ENCODE data around the gene TNS4.

The TNS4 gene

DNA sequence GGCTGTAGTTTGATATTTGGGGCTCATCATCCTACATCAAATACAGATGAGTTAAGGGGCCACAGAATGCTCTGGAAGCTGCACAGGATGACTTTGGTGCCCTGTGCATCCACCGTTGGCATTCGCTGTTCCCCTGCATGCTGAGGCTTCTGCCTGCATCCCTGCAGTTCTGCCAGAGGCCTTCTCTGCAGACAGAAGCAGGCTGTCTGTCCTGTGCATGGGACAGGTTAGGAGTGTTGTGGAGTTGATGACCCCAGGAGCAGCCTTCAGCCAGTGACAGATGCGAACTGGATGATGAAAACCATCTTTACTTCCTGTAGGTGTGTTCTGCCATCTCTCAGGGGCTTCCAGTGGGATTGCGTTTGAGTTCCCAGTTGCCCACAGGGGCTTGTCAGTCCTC lies 13.6 kb upstream of the TNS4 start:
- H3K9ac ChIP-seq (ENCODE audit: low read length) = no peak overlapping the region
- H3K9me2 ChIP-seq (replicated peaks; ENCODE audit: insufficient read depth, low read length) = no peaks in the 10 kb centered on the region
- H3K4me2 ChIP-seq (ENCODE audit: low read depth, low read length) = no peak overlapping the region
- H4K20me1 ChIP-seq (ENCODE audit: insufficient read depth, low read length) = no peaks in the 10 kb centered on the region; the same call in 1 of the 2 replicates
- no peak overlapping the region for H3K4me3 ChIP-seq (ENCODE audit: low read length)
- H3K27ac ChIP-seq (ENCODE audit: low read length) = no peak overlapping the region
- H3K9me3 ChIP-seq (replicated peaks; ENCODE audit: insufficient read depth, low read length) = no peaks in the 10 kb centered on the region
- peaks cover 11% of the 10 kb centered on the region for H3F3A ChIP-seq (ENCODE audit: insufficient read depth, low read length)
- no peak for TF ChIP-seq EZH2phosphoT487 (IDR thresholded peaks at IDR 0.05; ENCODE audit: low read length)
- TF ChIP-seq, protein P1, sequence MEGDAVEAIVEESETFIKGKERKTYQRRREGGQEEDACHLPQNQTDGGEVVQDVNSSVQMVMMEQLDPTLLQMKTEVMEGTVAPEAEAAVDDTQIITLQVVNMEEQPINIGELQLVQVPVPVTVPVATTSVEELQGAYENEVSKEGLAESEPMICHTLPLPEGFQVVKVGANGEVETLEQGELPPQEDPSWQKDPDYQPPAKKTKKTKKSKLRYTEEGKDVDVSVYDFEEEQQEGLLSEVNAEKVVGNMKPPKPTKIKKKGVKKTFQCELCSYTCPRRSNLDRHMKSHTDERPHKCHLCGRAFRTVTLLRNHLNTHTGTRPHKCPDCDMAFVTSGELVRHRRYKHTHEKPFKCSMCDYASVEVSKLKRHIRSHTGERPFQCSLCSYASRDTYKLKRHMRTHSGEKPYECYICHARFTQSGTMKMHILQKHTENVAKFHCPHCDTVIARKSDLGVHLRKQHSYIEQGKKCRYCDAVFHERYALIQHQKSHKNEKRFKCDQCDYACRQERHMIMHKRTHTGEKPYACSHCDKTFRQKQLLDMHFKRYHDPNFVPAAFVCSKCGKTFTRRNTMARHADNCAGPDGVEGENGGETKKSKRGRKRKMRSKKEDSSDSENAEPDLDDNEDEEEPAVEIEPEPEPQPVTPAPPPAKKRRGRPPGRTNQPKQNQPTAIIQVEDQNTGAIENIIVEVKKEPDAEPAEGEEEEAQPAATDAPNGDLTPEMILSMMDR (IDR thresholded peaks at IDR 0.05; ENCODE audit: low read length) = no peak
- TF ChIP-seq EZH2 (optimal IDR thresholded peaks at IDR 0.05; ENCODE audit: low read depth, low read length) = no peak
- no peak for DNase-seq
- H3K79me2 ChIP-seq (ENCODE audit: low read length) = no peaks in the 10 kb centered on the region
- no peak overlapping the region for H2AFZ ChIP-seq (ENCODE audit: low read length)
- peaks cover 14% of the 10 kb centered on the region for H3K4me1 ChIP-seq (ENCODE audit: low read length)
- H3K27me3 ChIP-seq (replicated peaks; ENCODE audit: insufficient read depth, low read length) = peaks cover 29% of the 10 kb centered on the region
- no peaks in the 10 kb centered on the region for H3K36me3 ChIP-seq (replicated peaks; ENCODE audit: insufficient read depth, low read length)

- Histone ChIP-seq H3K4me2 (ENCODE audit: low read depth, low read length) (no peak overlapping the region), H3K9me3 (replicated peaks; ENCODE audit: insufficient read depth, low read length) (no peaks in the 10 kb centered on the region), H2AFZ (ENCODE audit: low read length) (no peak overlapping the region), H3F3A (ENCODE audit: insufficient read depth, low read length) (peaks cover 11% of the 10 kb centered on the region), H3K9ac (ENCODE audit: low read length) (no peak overlapping the region), H3K79me2 (ENCODE audit: low read length) (no peaks in the 10 kb centered on the region), H3K4me1 (ENCODE audit: low read length) (peaks cover 14% of the 10 kb centered on the region), H3K27ac (ENCODE audit: low read length) (no peak overlapping the region), H3K36me3 (replicated peaks; ENCODE audit: insufficient read depth, low read length) (no peaks in the 10 kb centered on the region), H3K4me3 (ENCODE audit: low read length) (no peak overlapping the region), H3K9me2 (replicated peaks; ENCODE audit: insufficient read depth, low read length) (no peaks in the 10 kb centered on the region), H4K20me1 (ENCODE audit: insufficient read depth, low read length) (no peaks in the 10 kb centered on the region; the same call in 1 of the 2 replicates), H3K27me3 (replicated peaks; ENCODE audit: insufficient read depth, low read length) (peaks cover 29% of the 10 kb centered on the region)
- TF ChIP-seq, protein P1 (IDR thresholded peaks at IDR 0.05; ENCODE audit: low read length) = no peak
- TF ChIP-seq EZH2 (optimal IDR thresholded peaks at IDR 0.05; ENCODE audit: low read depth, low read length) = no peak
- TF ChIP-seq EZH2phosphoT487 (IDR thresholded peaks at IDR 0.05; ENCODE audit: low read length) = no peak
- DNase-seq = no peak
Measured at GRCh38 chr17:40514013-40514875, 12.8 kb upstream of the TNS4 start.

DNA sequence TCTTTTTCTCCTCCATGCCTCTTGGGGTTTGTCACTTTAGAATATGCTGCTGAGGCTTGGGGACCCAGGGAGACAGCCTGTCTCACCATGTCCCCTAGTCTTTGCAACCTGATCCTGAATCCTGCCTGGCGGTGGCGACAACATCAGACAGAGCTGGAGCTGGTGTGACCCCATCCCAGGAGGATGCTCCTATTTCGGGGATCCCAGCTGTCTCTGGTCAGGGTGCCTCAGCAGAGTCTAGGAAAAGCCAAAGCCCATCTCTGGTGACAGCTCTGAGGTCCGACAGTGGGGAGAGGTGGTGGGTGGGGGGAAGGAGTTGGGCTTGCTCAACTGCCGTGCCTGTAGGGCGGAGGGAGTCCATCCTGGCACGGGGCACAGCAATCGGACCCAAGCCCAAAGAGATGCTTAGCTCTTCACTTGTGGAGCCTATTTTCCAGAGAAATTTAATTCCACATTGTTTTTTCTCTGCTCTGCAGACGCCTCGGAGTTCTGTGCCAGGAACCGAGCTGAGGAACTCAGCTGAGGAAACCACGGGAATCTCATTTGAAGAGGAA lies 10.3 kb upstream of the TNS4 start:
- H3K9me3 ChIP-seq (replicated peaks; ENCODE audit: insufficient read depth, low read length) = no peaks in the 10 kb centered on the region
- H3K9ac ChIP-seq (ENCODE audit: low read length) = no peak overlapping the region
- H3K9me2 ChIP-seq (replicated peaks; ENCODE audit: insufficient read depth, low read length) = no peaks in the 10 kb centered on the region
- peaks cover 6% of the 10 kb centered on the region for H3K4me1 ChIP-seq (ENCODE audit: low read length)
- no peaks in the 10 kb centered on the region for H3K79me2 ChIP-seq (ENCODE audit: low read length)
- no peak overlapping the region for H3K4me3 ChIP-seq (ENCODE audit: low read length)
- no peak overlapping the region for H2AFZ ChIP-seq (ENCODE audit: low read length)
- TF ChIP-seq EZH2phosphoT487 (IDR thresholded peaks at IDR 0.05; ENCODE audit: low read length) (no peak), EZH2 (optimal IDR thresholded peaks at IDR 0.05; ENCODE audit: low read depth, low read length) (no peak)
- TF ChIP-seq, protein P1 (IDR thresholded peaks at IDR 0.05; ENCODE audit: low read length) = no peak
- H4K20me1 ChIP-seq (ENCODE audit: insufficient read depth, low read length) = no peaks in the 10 kb centered on the region
- no peaks in the 10 kb centered on the region for H3K36me3 ChIP-seq (replicated peaks; ENCODE audit: insufficient read depth, low read length)
- peaks cover 29% of the 10 kb centered on the region for H3K27me3 ChIP-seq (replicated peaks; ENCODE audit: insufficient read depth, low read length)
- H3K27ac ChIP-seq (ENCODE audit: low read length) = no peak overlapping the region
- no peak for DNase-seq
- H3K4me2 ChIP-seq (ENCODE audit: low read depth, low read length) = no peak overlapping the region
- peaks cover 4% of the 10 kb centered on the region; the same call in 1 of the 2 replicates for H3F3A ChIP-seq (ENCODE audit: insufficient read depth, low read length)
